GM18519 (cell line): ENCODE data around the gene ACVRL1.
"Not testable (repeated sequence)": the region's sequence is repeated elsewhere in the genome, so short reads cannot be mapped to it uniquely, and the experiment has no call there.

ENCODE experiments used
- ATAC-seq: cut with Tn5 transposase; IDR thresholded peaks from one replicate; pipeline ENCODE4 v1.9.1; 2021; ENCODE audit warnings: mild to moderate bottlenecking, moderate library complexity; ENCODE audit not compliant: unreplicated experiment, low FRiP score

The ACVRL1 gene

DNA sequence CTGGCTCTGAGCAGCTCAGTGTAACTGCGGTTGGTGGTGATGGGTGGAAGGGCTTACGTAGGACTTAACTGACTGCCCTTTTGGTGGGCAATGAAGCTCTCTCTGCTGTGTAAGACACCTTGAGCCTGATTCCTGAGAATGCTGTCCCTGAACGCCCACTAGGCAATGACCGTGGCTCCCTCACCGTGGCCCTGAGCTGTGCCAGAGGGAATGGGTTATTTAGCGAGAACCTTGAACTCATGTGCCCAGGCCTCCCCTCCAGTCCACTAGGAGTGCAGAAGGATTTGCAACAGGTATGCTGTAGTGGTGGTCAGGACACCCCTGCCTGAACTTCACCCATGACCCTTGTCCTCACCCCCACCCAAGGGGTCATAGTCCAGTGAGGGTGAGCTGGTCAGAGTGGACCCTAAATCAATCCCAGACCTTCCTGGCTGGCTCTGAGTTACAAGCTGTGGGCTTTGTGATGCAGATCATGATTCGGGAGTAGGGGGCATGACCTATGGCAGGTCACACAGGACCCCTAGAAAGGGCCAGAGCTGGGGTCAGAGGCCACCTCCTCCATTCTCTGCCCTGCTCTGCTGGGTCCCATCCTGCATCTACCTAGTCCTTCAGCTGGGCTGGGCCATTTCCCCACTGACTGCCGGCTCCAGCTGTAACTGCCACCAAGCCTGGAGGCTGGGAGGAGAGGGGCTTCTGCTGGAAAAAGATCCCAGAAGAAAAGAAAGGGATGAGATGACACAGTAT is 33.9 kb upstream of the ACVRL1 start:
- ATAC-seq = no peak

GRCh38 chr12:51874000-51874399 is 33.3 kb upstream of the ACVRL1 start:
- ATAC-seq = no peak

GRCh38 chr12:51874486-51874885 is 32.8 kb upstream of the ACVRL1 start:
- no peak for ATAC-seq

DNA sequence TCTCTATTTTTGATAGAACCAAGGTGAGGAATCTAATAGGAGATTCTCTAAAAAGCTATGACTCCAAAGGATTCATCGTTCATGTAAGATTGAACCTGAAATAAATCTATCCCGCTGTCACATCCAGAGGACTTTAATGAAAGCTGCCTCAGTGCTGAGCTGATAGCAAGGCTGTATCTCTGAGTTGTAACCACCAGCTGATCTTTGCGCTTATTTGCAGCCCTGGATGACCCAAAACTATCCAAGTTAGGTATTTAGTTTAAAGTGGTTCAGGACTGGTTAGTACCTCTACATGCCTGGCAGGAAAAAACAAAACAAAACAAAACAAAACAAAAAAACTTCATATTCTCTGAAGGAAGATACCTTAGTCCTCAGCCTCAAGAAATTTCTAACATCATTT is 28.2 kb upstream of the ACVRL1 start:
- no peak for ATAC-seq

DNA sequence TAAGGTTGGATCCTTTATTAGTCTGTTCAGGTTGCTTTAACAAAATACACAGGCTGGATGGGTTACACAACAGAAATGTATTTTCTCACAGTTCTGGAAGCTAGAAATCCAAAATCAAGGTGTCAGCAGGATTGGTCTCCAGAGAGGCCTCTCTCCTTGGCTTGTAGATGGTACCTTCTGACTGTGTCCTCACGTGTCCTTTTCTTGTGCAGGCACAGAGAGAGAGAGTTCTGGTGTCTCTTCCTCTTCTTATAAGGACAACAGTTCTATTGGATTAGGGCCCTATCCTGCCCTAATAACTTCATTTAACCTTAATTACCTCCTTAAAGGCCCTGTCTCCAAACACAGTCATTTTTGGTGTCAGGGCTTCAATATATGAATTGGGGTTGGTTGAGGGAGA is 24.0 kb upstream of the ACVRL1 start:
- no peak for ATAC-seq

- no peak for ATAC-seq
These were observed 23.2 kb upstream of the ACVRL1 start for GRCh38 chr12:51883998-51884675.

GRCh38 chr12:51884676-51885229 is 22.6 kb upstream of the ACVRL1 start:
- ATAC-seq = no peak

GRCh38 chr12:51885294-51886020 is 21.8 kb upstream of the ACVRL1 start:
- ATAC-seq = not testable (repeated sequence)

DNA sequence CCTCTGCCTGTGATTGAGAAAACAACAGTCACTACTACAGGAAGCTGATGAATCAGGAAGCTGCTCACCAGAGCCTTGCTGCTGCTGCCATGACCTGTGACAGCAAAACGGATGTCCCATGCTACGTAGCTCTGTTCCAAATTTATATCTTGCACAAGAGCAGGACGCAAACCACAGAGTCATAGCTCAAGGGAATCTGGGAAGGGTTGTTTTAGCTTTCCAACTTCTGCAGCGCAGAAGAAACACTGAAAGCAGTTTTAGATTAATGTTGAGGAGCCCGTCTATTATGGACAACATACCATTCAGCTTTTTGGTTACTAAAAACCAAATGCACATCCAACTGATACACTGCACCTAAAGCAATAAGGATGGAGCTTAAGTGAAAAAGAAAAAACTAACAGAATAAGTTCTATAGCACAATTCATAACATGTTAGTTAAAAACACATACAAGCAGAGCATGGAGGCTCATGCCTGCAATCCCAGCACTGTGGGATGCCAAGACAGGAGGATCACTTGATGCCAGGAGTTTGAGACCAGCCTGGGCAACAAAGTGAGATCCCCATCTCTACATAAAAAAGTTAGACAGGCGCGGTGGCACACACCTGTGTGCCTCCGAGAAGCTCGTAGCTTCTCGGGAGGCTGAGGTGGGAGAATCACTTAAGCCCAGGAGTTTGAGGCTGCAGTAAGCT is 21.1 kb upstream of the ACVRL1 start:
- no peak for ATAC-seq

DNA sequence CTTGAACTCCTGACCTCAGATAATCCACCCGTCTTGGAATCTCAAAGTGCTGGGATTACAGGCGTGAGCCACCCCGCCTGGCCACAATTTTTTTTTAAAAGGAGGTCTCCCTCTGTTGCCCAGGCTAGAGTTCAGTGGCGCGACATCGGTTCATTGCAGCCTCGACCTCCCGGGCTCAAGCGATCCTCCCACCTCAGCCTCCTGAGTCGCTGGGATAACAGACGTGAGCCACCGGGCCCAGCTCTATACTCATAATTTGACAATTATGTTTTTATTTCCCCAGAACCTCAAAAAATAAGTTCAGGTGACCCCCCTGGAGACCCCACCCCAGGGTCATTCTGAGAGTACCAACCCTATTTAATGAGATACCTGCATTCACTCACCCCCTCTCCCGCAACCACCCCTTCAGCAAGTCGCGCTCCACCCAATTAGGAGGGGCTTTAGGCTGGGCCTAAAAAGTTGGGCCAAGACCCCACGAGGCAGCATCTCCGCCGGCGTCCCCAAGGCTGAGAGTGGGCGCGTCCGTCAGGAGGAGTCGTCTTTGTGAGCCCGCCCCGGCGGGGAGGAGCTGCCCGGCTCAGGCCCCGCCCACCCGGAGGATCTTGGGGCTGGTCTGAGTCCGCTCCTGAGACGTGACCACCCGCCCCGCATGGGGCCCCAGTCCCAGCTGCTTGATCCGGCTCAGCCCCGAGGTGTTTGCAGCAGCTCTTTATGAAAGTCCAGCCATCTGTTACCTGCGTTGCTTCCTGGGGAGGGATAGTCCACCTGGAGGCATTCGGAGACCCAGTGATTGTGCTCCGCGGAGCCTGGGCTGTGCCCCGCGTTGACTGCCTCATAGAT is 19.6 kb upstream of the ACVRL1 start, which contains the start of gene ANKRD33:
Gene ANKRD33 (plus strand): TSS at position 628 of the 840 bp plus-strand sequence. CDS start 84 bp downstream, at position 712.
- no peak for ATAC-seq

DNA sequence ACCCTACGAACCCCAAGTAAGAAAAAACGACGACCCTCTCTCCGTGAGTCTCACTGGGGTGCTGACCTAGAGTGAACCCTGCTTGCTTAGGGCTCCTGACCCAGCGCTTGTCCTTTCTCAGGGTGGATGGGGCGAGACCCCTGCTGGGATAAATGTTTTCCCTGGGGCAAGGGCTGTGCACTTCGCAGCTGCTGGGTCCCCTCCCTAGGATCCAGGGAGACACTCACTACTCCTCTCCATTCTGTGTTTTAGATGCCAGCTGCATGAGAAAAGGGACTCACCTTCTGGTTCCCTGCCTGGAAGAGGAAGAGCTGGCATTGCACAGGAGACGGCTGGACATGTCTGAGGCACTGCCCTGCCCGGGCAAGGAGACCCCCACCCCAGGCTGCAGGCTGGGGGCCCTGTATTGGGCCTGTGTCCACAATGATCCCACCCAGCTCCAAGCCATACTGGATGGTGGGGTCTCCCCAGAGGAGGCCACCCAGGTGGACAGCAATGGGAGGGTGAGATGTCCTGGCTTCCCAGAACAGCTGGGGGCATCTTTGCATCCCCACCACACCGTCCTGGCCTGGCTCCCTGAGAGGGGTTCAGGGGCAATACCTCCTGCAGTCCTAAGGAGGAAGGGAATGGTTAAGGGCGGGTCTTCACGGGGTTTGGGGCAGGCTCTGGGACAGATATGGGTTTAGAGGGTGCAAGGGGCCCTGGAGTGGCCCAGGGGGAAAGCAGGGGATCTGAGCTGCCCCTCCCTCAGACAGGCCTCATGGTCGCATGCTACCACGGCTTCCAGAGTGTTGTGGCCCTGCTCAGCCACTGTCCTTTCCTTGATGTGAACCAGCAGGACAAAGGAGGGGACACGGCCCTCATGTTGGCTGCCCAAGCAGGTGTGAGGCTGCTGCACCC is 18.7 kb upstream of the ACVRL1 start:
- ATAC-seq = no peak

- ATAC-seq = no peak
These were observed 17.8 kb upstream of the ACVRL1 start for GRCh38 chr12:51889216-51890132.

DNA sequence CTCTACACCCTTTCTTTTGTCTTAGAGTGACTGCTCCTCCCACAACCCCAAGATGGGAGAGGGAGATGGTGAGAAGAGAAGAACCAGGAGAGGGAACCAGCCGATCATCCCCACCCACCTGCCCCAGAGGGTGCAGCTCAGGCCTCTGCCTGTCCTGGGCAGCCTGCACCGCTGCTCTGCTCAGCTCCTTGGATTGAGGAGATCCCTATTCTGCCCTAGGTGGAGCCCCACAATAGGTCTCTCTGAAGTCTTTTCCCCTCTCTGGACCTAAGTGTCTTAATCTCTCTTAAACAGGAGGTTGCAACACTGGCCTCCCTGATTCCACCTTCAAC is 17.2 kb upstream of the ACVRL1 start:
- ATAC-seq = no peak

- no peak for ATAC-seq
These were observed 16.7 kb upstream of the ACVRL1 start for GRCh38 chr12:51890511-51891171.

DNA sequence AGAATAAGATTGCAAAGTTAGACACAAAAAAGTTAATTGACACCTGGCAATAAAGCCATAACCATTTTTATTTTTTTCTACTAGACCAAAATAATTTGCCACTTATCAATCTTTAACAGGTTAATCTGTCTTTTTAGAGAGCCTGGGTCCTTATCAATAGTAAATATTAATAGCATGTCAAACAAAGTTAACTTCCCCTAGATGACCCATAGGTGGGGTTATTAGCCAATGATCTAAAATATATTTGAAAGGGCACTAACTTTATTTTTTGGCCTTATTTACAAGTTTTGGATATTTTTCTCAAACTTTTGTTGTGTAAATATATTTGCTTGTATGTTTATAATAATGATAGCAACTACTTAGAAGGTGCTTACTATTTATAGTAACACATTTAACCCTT is 15.5 kb upstream of the ACVRL1 start:
- no peak for ATAC-seq

- no peak for ATAC-seq
These were observed 13.5 kb upstream of the ACVRL1 start for GRCh38 chr12:51893786-51894185.
